ENCODE results near the gene PCDHA11. TPM values are rescaled to one million over a fixed set of nuclear protein-coding genes. Genes with fewer than 3 reads are reported as not detected.
"Not testable (repeated sequence)": the region's sequence is repeated elsewhere in the genome, so short reads cannot be mapped to it uniquely, and the experiment has no call there.

PCDHA11 gene
- total RNA-seq, 2 experiments from 2014 or later: not detected

DNA sequence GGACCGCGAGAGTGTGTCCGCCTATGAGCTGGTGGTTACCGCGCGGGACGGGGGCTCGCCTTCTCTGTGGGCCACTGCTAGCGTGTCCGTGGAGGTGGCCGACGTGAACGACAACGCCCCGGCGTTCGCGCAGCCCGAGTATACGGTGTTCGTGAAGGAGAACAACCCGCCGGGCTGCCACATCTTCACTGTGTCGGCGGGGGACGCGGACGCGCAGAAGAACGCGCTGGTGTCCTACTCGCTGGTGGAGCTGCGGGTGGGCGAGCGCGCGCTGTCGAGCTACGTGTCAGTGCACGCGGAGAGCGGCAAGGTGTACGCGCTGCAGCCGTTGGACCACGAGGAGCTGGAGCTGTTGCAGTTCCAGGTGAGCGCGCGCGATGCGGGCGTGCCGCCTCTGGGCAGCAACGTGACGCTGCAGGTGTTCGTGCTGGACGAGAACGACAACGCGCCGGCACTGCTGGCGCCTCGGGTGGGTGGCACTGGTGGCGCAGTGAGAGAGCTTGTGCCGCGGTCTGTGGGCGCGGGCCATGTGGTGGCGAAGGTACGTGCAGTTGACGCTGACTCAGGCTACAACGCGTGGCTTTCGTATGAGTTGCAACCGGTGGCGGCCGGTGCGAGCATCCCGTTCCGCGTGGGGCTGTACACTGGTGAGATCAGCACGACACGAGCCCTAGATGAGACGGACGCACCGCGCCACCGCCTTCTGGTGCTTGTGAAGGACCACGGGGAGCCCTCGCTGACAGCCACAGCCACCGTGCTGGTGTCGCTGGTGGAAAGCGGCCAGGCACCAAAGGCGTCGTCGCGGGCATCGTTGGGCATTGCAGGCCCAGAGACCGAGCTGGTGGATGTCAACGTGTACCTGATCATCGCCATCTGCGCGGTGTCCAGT, 32.9 kb upstream of the PCDHA11 start:
- Mint-ChIP-seq H3K4me1 (ENCODE audit: low read depth) (no peaks in the 10 kb centered on the region), H3K4me3 (no peak overlapping the region), H3K9me3 (peaks cover 23% of the 10 kb centered on the region), H3K27me3 (peaks cover 17% of the 10 kb centered on the region), H3K36me3 (peaks cover 9% of the 10 kb centered on the region), H3K27ac (no peak overlapping the region)
- intact Hi-C loops (cut with micrococcal nuclease): no loop called here
- DNase-seq: no peak
- ChIA-PET POLR2A (no interaction called here), CTCF (interaction anchor here (0.6 kb wide), 1 partner anchor 52 kb away, joined by 3 read pairs; no protein-coding TSS in a partner anchor)

- Mint-ChIP-seq H3K27ac (no peak within 1 kb of the TSS), H3K9me3 (peaks cover 18% of the 10 kb centered on the region), H3K4me1 (ENCODE audit: low read depth) (no peaks in the 10 kb centered on the region), H3K4me3 (no peak within 1 kb of the TSS), H3K27me3 (peaks cover 6% of the 10 kb centered on the region), H3K36me3 (peaks cover 5% of the 10 kb centered on the region)
- intact Hi-C loops (cut with micrococcal nuclease): no loop called here
- ChIA-PET CTCF (interaction anchor here (0.7 to 1.1 kb wide), 4 partner anchors 13 to 126 kb away, joined by 3 read pairs; partner anchors contain the start of gene PCDHA6), POLR2A (interaction anchor here (0.6 kb wide), 1 partner anchor 11 kb away, joined by 3 read pairs; no protein-coding TSS in a partner anchor)
- DNase-seq: no peak
Observed at GRCh38 chr5:140840978-140841962, 27.5 kb upstream of the PCDHA11 start, which contains the start of gene PCDHA8. TSS of gene PCDHA8 (plus strand) at chr5:140841187. CDS start at chr5:140841322, 135 bp downstream.

GRCh38 chr5:140842798-140843733, 25.7 kb upstream of the PCDHA11 start:
- peaks cover 12% of the 10 kb centered on the region for H3K27me3 Mint-ChIP-seq
- intact Hi-C loops (cut with micrococcal nuclease): no loop called here
- POLR2A ChIA-PET: no interaction called here
- peaks cover 20% of the 10 kb centered on the region for H3K9me3 Mint-ChIP-seq
- H3K4me3 Mint-ChIP-seq: no peak overlapping the region
- CTCF ChIA-PET: no interaction called here
- peaks cover 5% of the 10 kb centered on the region for H3K36me3 Mint-ChIP-seq
- H3K27ac Mint-ChIP-seq: no peak overlapping the region
- DNase-seq: no peak
- no peaks in the 10 kb centered on the region for H3K4me1 Mint-ChIP-seq (ENCODE audit: low read depth)

- intact Hi-C loops (cut with micrococcal nuclease); POLR2A ChIA-PET; H3K4me1 Mint-ChIP-seq (ENCODE audit: low read depth); DNase-seq; H3K36me3 Mint-ChIP-seq; H3K27ac Mint-ChIP-seq; H3K4me3 Mint-ChIP-seq: not testable (repeated sequence)
- Mint-ChIP-seq H3K9me3 (peaks cover 13% of the 10 kb centered on the region), H3K27me3 (peaks cover 13% of the 10 kb centered on the region)
- CTCF ChIA-PET: interaction anchor here (2.0 kb wide), 1 partner anchor 21 kb away, joined by 6 read pairs; the partner anchor contains the start of gene PCDHA11
Observed at GRCh38 chr5:140848139-140849102, 20.3 kb upstream of the PCDHA11 start, which contains the start of gene PCDHA9. TSS of gene PCDHA9 (plus strand) at chr5:140848382. CDS start at chr5:140848496, 114 bp downstream.

GRCh38 chr5:140849831-140850634, 18.7 kb upstream of the PCDHA11 start:
- peaks cover 17% of the 10 kb centered on the region for H3K27me3 Mint-ChIP-seq
- H3K4me1 Mint-ChIP-seq (ENCODE audit: low read depth); H3K27ac Mint-ChIP-seq; H3K4me3 Mint-ChIP-seq; CTCF ChIA-PET; intact Hi-C loops (cut with micrococcal nuclease); DNase-seq; POLR2A ChIA-PET; H3K36me3 Mint-ChIP-seq: not testable (repeated sequence)
- peaks cover 13% of the 10 kb centered on the region for H3K9me3 Mint-ChIP-seq

DNA sequence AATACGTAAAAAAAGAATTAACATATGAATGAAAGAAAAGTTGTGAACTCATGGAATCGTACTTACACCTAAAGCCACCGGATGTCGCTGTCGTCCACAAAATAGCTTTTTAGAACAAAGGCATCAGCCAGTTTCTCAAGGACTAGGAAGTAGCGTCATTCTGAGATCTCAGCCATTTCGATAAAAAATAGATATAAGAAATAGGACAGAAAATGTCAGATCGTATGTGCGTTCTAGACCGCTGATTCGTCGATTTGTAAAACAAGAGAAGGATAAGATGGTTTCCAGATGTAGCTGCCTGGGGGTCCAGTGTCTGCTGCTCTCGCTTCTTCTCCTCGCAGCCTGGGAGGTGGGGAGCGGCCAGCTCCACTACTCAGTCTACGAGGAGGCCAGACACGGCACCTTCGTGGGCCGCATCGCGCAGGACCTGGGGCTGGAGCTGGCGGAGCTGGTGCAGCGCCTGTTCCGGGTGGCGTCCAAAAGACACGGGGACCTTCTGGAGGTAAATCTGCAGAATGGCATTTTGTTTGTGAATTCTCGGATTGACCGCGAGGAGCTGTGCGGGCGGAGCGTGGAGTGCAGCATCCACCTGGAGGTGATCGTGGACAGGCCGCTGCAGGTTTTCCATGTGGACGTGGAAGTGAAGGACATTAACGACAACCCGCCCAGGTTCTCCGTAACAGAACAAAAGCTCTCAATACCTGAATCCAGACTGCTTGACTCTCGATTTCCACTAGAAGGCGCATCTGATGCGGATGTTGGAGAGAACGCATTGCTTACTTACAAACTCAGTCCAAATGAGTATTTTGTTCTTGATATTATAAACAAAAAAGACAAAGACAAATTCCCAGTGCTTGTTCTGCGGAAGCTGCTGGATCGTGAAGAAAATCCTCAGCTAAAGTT, 12.7 kb upstream of the PCDHA11 start, which contains the start of gene PCDHA10:
Gene PCDHA10 (plus strand): TSS at position 126 of the 903 bp plus-strand sequence. CDS start 152 bp downstream, at position 278.
- Mint-ChIP-seq H3K9me3 (peaks cover 20% of the 10 kb centered on the region), H3K27ac (no peak within 1 kb of the TSS), H3K36me3 (peaks cover 3% of the 10 kb centered on the region), H3K27me3 (peaks cover 19% of the 10 kb centered on the region), H3K4me3 (no peak within 1 kb of the TSS), H3K4me1 (ENCODE audit: low read depth) (no peaks in the 10 kb centered on the region)
- DNase-seq: no peak
- POLR2A ChIA-PET: no interaction called here
- intact Hi-C loops (cut with micrococcal nuclease): no loop called here
- CTCF ChIA-PET: interaction anchor here (0.6 to 1.3 kb wide), 2 partner anchors 12 to 14 kb away, joined by 3 read pairs; partner anchors contain the start of gene PCDHA11

GRCh38 chr5:140857177-140857986, 11.4 kb upstream of the PCDHA11 start:
- no peak overlapping the region for H3K27ac Mint-ChIP-seq
- H3K4me1 Mint-ChIP-seq (ENCODE audit: low read depth): no peaks in the 10 kb centered on the region
- intact Hi-C loops (cut with micrococcal nuclease): no loop called here
- no peak for DNase-seq
- ChIA-PET CTCF (interaction anchor here (1.3 kb wide), 1 partner anchor 16 kb away, joined by 3 read pairs; no protein-coding TSS in a partner anchor), POLR2A (no interaction called here)
- peaks cover 25% of the 10 kb centered on the region for H3K27me3 Mint-ChIP-seq
- H3K4me3 Mint-ChIP-seq: no peak overlapping the region
- H3K9me3 Mint-ChIP-seq: peaks cover 27% of the 10 kb centered on the region
- H3K36me3 Mint-ChIP-seq: peaks cover 3% of the 10 kb centered on the region

- POLR2A ChIA-PET: no interaction called here
- Mint-ChIP-seq H3K4me1 (ENCODE audit: low read depth) (no peaks in the 10 kb centered on the region), H3K4me3 (no peak overlapping the region), H3K9me3 (peaks cover 25% of the 10 kb centered on the region), H3K36me3 (peaks cover 3% of the 10 kb centered on the region), H3K27ac (no peak overlapping the region), H3K27me3 (peaks cover 23% of the 10 kb centered on the region)
- DNase-seq: no peak
- CTCF ChIA-PET: no interaction called here
- intact Hi-C loops (cut with micrococcal nuclease): no loop called here
Observed at GRCh38 chr5:140857987-140858240, 10.8 kb upstream of the PCDHA11 start.
